GM06990 (cell line): Measurements from ENCODE around the gene RAMACL.

ENCODE experiments used
- DNase-seq: peaks from one replicate; pipeline ENCODE4 v3.0.0-alpha.2; 2011; ENCODE audit not compliant: insufficient read length; ENCODE audit errors: extremely low read depth
- H3K27me3 ChIP-seq: replicated peaks from 2 replicates; pipeline ENCODE4 v1.6.0; 2011; ENCODE audit warnings: low read length; ENCODE audit not compliant: control insufficient read depth, insufficient read depth
- H3K36me3 ChIP-seq: 2 replicates; pipeline ENCODE4 v1.5.1; 2011; ENCODE audit warnings: low read length; ENCODE audit not compliant: control insufficient read depth, insufficient read depth
- H3K4me3 ChIP-seq: replicated peaks from 2 replicates; pipeline ENCODE4 v1.5.1; 2011; ENCODE audit warnings: low read depth, mild to moderate bottlenecking, control low read depth, low read length
- TF ChIP-seq, protein P1 (sequence below): IDR thresholded peaks from 2 replicates; pipeline ENCODE4 v1.5.1; 2011; ENCODE audit warnings: low read length, control low read depth, mild to moderate bottlenecking, inconsistent platforms; ENCODE audit not compliant: insufficient read depth, poor library complexity, severe bottlenecking

Gene RAMACL

DNA sequence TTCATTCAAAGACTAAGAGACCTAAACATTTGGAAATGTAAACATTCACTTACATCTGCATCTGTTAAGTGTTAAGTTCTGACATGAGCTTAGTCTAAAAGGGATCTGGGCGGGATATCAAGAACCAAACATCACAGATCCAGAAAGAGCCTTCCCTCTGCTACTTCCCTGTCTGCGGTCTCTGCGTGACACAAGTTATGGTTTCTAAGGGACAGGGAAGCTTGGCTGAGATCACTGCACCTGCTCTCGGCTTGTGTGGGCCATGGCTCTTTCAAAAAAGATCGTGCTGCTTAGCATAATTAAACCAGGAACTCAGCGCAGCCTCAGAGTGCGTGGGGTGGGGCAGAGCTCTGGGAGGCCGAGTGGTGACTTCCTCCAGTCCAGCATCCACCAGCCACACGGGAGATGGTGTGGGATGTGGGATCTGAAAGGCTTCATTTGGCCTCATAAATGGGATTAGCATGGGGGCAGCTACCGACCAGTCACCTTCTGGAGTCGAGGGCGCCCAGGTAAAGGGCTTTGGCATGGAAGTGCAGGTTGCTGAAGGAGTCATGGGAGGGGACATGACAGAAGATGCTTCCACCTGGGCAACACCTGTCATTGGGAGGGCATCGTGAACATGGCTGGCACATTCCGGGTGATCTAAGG is 16.7 kb upstream of the RAMACL start:
- no peak overlapping the region for H3K4me3 ChIP-seq
- DNase-seq, result no peak
- H3K27me3 ChIP-seq, result no peaks in the 10 kb centered on the region
- no peaks in the 10 kb centered on the region for H3K36me3 ChIP-seq
- TF ChIP-seq, protein P1, sequence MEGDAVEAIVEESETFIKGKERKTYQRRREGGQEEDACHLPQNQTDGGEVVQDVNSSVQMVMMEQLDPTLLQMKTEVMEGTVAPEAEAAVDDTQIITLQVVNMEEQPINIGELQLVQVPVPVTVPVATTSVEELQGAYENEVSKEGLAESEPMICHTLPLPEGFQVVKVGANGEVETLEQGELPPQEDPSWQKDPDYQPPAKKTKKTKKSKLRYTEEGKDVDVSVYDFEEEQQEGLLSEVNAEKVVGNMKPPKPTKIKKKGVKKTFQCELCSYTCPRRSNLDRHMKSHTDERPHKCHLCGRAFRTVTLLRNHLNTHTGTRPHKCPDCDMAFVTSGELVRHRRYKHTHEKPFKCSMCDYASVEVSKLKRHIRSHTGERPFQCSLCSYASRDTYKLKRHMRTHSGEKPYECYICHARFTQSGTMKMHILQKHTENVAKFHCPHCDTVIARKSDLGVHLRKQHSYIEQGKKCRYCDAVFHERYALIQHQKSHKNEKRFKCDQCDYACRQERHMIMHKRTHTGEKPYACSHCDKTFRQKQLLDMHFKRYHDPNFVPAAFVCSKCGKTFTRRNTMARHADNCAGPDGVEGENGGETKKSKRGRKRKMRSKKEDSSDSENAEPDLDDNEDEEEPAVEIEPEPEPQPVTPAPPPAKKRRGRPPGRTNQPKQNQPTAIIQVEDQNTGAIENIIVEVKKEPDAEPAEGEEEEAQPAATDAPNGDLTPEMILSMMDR, result no peak

DNA sequence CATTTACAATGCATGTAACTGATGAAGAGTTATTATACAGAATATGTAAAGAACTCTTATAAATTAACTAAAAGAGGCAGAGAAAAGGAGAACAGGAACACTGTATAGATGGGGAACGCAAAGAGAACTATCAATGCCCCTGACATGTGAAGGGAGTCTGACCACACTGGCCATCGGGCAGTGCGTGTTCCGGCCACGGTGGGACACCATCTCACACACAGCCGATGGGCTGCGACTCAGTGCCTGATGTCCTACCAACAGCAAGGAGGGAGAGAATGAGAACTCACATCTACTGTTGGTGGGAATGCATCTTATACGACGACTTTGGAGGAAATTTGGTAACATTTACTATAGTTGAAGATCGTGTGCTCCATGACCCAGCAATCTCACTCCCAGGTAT is 15.5 kb upstream of the RAMACL start:
- TF ChIP-seq, protein P1, result no peak
- no peak for DNase-seq
- no peaks in the 10 kb centered on the region for H3K36me3 ChIP-seq
- H3K4me3 ChIP-seq, result no peak overlapping the region
- no peaks in the 10 kb centered on the region for H3K27me3 ChIP-seq

DNA sequence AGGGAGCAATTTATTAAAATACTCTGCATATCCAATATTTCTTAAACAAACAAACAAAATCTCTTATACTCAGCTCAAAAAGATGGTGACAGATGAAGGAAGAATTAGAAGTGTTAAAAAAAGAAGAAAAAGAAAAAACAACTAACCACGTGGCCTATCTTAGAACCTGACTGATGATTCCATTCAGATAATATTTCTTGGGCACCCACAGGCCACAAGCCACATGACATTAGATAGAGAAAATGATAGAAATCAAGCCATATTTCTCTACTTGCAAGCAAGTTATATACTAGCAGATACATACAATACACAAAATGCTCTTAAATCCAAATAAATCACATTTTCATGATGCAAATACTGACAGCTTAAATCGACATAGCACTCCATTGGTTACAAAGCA is 14.5 kb upstream of the RAMACL start:
- TF ChIP-seq, protein P1, result no peak
- H3K27me3 ChIP-seq, result no peaks in the 10 kb centered on the region
- DNase-seq, result no peak
- no peak overlapping the region for H3K4me3 ChIP-seq
- no peaks in the 10 kb centered on the region for H3K36me3 ChIP-seq

DNA sequence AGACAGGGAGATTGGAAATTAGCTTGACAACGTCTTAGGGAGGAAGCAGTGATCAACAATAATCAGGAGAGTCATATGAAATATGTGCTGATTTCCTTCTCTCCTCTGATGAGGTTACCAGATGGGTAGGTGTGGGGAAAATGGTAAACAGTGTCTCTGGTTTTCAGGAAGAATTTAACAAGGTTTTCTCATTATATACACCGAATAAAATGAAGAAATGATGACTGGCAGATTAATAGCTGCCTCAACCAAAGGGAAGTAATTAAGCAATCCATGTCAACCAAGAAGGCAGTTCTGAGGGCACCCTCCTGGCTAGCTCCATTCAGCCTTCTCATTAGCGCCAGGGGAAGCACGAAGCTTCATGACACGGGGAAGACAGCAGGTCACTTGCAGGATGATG is 12.7 kb upstream of the RAMACL start:
- TF ChIP-seq, protein P1, result no peak
- H3K4me3 ChIP-seq, result no peak overlapping the region
- no peak for DNase-seq
- no peaks in the 10 kb centered on the region for H3K36me3 ChIP-seq
- H3K27me3 ChIP-seq, result no peaks in the 10 kb centered on the region

DNA sequence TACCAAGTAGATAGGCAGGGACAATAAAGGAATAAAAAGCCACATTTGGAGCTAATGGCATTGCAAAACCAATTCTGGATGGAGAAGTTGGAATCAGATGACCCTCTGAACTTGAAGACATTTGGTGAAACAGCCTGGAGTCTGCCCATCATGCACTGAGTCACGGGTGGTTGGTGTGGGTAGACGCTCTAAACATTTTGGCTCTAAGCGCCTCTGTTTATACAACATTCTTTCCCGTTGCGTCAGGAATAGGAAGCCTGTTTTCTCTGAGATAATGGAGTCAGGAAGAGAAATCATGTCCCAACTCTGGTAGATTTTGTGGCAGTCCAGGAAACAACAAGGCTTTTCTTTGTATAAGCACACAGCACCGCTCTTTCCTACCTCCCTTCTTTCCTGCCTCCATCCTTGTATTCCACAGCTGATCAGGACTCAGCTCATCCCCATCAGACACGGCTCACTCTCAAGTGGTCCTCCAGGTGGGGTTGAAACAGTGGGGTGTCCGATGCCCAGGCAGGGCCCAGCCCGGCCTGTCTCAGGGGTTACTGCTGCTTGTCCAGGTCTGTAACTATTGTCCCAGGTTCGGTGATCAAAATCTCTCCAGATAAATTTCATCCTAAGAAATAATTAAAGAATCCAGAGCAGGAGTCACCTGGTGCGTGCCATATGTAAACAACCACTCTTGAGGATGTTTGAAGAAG is 12.1 kb upstream of the RAMACL start:
- DNase-seq, result no peak
- Histone ChIP-seq H3K36me3 (no peaks in the 10 kb centered on the region), H3K4me3 (no peak overlapping the region), H3K27me3 (no peaks in the 10 kb centered on the region)
- TF ChIP-seq, protein P1, result no peak
